GM10266 (cell line): ENCODE data around the gene PTPRD.

Experiments used
- DNase-seq: peaks from one replicate; pipeline ENCODE4 v3.0.0; 2012; ENCODE audit errors: extremely low spot score
- TF ChIP-seq, protein P1 (sequence below): IDR thresholded peaks from 2 replicates; pipeline ENCODE4 v1.5.1; 2012; ENCODE audit warnings: mild to moderate bottlenecking, low read depth; ENCODE audit not compliant: control insufficient read depth, insufficient read depth; ENCODE audit errors: missing control alignments

The PTPRD gene

DNA sequence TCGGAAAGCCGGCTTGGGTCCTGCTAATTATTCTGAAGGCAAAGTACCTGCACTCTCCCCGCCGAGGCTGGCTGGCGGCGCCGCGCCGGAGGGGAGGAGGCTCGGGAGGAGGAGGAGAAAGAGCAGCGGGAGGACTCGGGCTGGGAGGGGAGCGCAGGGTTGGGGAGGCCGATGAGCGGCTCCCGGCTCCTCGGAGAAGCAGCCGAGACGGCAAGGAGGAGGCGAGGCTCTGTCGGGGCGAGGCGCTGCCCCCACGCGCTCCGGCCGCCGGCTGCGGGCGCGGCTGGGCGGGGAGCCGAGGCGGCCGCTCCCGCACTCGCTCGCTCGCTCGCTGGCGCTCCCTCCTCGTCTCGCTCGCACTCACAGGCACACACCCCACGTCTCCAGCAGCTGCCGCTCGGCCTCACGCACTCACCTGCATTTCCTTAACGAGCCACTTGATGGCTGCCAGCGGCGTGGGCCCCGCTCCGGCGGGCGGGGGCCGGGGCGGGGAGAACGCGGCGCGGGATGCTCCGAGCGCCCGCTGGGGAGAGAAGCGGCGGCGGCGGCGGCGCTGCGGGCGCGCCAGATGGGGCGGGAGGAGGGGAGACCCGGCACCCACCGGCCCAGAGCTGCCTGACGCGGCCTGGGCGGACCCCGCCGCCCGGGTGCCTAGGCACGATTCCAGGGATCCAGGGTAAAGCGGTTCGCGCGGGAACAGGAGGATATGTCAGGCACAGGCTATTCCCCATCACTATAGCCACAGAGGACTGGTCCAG, at the start of gene PTPRD:
Gene PTPRD, minus strand, starts transcription at position 362 of the 758 bp plus-strand sequence.
- TF ChIP-seq, protein P1, sequence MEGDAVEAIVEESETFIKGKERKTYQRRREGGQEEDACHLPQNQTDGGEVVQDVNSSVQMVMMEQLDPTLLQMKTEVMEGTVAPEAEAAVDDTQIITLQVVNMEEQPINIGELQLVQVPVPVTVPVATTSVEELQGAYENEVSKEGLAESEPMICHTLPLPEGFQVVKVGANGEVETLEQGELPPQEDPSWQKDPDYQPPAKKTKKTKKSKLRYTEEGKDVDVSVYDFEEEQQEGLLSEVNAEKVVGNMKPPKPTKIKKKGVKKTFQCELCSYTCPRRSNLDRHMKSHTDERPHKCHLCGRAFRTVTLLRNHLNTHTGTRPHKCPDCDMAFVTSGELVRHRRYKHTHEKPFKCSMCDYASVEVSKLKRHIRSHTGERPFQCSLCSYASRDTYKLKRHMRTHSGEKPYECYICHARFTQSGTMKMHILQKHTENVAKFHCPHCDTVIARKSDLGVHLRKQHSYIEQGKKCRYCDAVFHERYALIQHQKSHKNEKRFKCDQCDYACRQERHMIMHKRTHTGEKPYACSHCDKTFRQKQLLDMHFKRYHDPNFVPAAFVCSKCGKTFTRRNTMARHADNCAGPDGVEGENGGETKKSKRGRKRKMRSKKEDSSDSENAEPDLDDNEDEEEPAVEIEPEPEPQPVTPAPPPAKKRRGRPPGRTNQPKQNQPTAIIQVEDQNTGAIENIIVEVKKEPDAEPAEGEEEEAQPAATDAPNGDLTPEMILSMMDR: peak; percentile 12
- peak; percentile 48 for DNase-seq

GRCh38 chr9:10661994-10662393, 49.2 kb upstream of the PTPRD start:
- DNase-seq: no peak
- TF ChIP-seq, protein P1: no peak

DNA sequence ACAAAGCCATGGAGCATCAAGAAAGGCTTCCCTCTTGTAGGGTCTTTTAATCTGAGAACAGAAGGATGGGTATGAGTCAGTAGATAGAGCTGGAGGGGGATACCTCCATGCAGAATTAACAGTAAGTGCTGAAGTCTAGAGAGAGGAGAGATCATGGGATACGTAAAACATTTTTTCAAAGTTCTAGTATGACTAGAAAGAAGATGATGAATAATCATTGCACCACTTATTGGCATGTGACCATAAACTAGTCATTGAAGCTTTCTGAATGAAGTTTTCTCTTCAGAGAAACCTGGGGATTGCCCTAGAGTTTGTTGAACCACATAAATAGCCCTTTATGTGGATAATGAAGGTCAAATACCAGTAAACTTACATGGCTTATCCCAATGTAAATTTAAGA, 48.6 kb upstream of the PTPRD start:
- TF ChIP-seq, protein P1: no peak
- no peak for DNase-seq

DNA sequence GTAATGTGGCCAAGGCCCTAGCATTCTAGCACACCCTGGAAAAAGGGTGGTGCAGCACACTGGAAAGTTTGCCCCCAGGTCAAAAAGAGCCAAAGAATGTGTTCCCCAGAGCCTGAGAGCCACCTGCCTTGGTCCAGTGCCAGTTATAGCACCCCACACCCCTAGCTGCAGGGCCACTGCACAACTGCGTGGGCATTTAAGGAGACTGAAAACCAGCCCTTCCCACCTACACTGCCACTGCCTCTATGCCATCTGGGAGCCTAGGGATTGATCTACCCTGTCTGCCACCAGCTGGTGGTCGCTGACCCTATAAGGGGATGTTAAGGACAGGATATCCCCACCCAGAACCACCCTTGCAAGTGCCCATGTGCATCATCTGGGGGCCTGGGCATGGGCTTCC, 38.2 kb upstream of the PTPRD start:
- TF ChIP-seq, protein P1: no peak
- no peak for DNase-seq

- TF ChIP-seq, protein P1: no peak
- DNase-seq: no peak
These were observed 36.3 kb upstream of the PTPRD start for GRCh38 chr9:10649076-10649475.

GRCh38 chr9:10633785-10634184, 21.0 kb upstream of the PTPRD start:
- TF ChIP-seq, protein P1: no peak
- no peak for DNase-seq

DNA sequence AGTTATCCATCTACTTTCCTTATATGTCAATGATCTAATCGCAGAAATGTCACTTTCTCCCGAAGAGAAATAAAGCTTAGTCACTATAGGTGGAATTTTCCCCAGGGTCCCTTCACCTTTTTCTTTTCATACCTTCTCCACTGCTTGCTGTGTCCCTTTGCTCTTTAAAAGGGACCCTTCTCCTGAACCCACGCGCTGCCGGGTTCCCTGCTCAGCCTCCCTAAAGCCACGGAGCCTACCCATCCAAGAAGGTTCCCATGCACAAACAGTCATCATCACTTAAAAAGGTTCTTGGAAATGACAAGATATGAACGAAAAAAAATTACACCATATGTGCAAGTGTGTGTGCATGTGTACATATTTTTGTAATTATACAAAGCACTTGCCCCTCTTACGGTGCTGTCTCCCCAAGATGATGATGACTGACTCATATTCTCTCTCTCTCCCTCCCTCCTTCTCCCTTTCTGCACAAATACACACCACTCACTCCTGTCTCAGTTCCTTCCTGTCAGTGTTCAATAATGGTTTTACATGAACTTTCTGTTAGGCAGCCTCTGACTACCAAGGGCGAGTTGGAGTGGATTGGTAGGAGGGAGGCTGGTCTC, 1.5 kb upstream of the PTPRD start:
- TF ChIP-seq, protein P1: no peak
- DNase-seq: no peak
